PC-9 (cell line): ENCODE measurements around the gene RXRG. TPM values are rescaled to one million over a fixed set of nuclear protein-coding genes. Genes with fewer than 3 reads are reported as not detected.

Experiments used
- BruUV-seq: library from RNA; stranded (reverse); fragments of 400-500 nt; replicated peaks from 2 replicates; lab custom pipeline; 2021; lab: Mats Ljungman, UMichigan
- CTCF ChIA-PET: fragments of 300-600 bp; sonication (Branson Sonifier 250); formaldehyde crosslinking; loops from one replicate; lab custom pipeline; 2022; ENCODE audit warnings: antibody characterized with exemption; lab: Charles Lee
- POLR2A ChIA-PET: fragments of 300-600 bp; sonication (Branson Sonifier 250); formaldehyde crosslinking; loops from one replicate; lab custom pipeline; 2022; ENCODE audit warnings: antibody characterized with exemption; ENCODE audit not compliant: unreplicated experiment; lab: Charles Lee
- DNase-seq, 2 experiments: peaks; one replicate each; pipeline versions ENCODE4 v3.0.0 to v3.0.0-alpha.2; 2015 to 2022; ENCODE audit warnings: mixed read lengths in 1 of 2
- H2AFZ ChIP-seq: fragments of 200-600 bp; sonication (generic); 2 replicates; pipeline ENCODE4 v1.8.1; 2017; ENCODE audit warnings: antibody characterized with exemption
- H3F3A ChIP-seq: fragments of 200-600 bp; sonication (generic); 2 replicates; pipeline ENCODE4 v1.8.1; 2017; ENCODE audit warnings: antibody characterized with exemption, mild to moderate bottlenecking, low read depth; ENCODE audit not compliant: insufficient read depth
- H3K27ac ChIP-seq: fragments of 200-600 bp; sonication (generic); 2 replicates; pipeline ENCODE4 v1.6.1; 2016; ENCODE audit warnings: mixed run types
- H3K27me3 ChIP-seq: fragments of 200-600 bp; sonication (generic); 2 replicates; pipeline ENCODE4 v1.6.1; 2016; ENCODE audit warnings: low read depth, mixed run types; ENCODE audit not compliant: insufficient read depth
- H3K36me3 ChIP-seq: fragments of 200-600 bp; sonication (generic); 2 replicates; pipeline ENCODE4 v1.6.1; 2016; ENCODE audit warnings: low read depth, mixed run types
- H3K4me1 ChIP-seq: fragments of 200-600 bp; sonication (generic); replicated peaks from 2 replicates; pipeline ENCODE4 v1.6.1; 2016; ENCODE audit warnings: mixed run types; ENCODE audit not compliant: insufficient read depth
- H3K4me2 ChIP-seq: fragments of 200-600 bp; sonication (generic); 2 replicates; pipeline ENCODE4 v1.6.1; 2017; ENCODE audit warnings: mixed run types
- H3K4me3 ChIP-seq: fragments of 200-600 bp; sonication (generic); 2 replicates; pipeline ENCODE4 v1.6.1; 2016; ENCODE audit warnings: mixed run types
- H3K79me2 ChIP-seq: fragments of 200-600 bp; sonication (generic); 2 replicates; pipeline ENCODE4 v1.6.1; 2017; ENCODE audit warnings: low read depth, mixed run types
- H3K9me2 ChIP-seq: fragments of 200-600 bp; sonication (generic); 2 replicates; pipeline ENCODE4 v1.8.1; 2017; ENCODE audit warnings: mild to moderate bottlenecking; ENCODE audit not compliant: insufficient read depth
- H3K9me3 ChIP-seq: fragments of 200-600 bp; sonication (generic); 2 replicates; pipeline ENCODE4 v1.8.1; 2016; ENCODE audit warnings: low read depth; ENCODE audit not compliant: insufficient read depth
- H4K20me1 ChIP-seq: fragments of 200-600 bp; sonication (generic); 2 replicates; pipeline ENCODE4 v1.8.1; 2017; ENCODE audit not compliant: insufficient read depth
- CTCF ChIP-seq: fragments of 200-600 bp; sonication (generic); conservative IDR thresholded peaks from 2 replicates; pipeline ENCODE4 v1.6.1; 2017; ENCODE audit warnings: mixed run types, antibody characterized with exemption, mild to moderate bottlenecking, moderate library complexity
- EZH2 ChIP-seq: fragments of 200-600 bp; sonication (generic); IDR thresholded peaks from 2 replicates; pipeline ENCODE4 v1.8.0; 2017; ENCODE audit warnings: antibody characterized with exemption, low read depth
- intact Hi-C: fragments of 100-400 bp; cut with micrococcal nuclease; formaldehyde crosslinking; loops from one replicate; pipeline ENCODE4 v1.10.0; 2022; ENCODE audit not compliant: unreplicated experiment
- total RNA-seq: library from RNA; stranded (reverse); gene quantifications from 2 replicates; pipeline ENCODE4 v1.2.3, GENCODE V29; 2021

The RXRG gene
- total RNA-seq, 1 experiment from 2014 or later: not detected

DNA sequence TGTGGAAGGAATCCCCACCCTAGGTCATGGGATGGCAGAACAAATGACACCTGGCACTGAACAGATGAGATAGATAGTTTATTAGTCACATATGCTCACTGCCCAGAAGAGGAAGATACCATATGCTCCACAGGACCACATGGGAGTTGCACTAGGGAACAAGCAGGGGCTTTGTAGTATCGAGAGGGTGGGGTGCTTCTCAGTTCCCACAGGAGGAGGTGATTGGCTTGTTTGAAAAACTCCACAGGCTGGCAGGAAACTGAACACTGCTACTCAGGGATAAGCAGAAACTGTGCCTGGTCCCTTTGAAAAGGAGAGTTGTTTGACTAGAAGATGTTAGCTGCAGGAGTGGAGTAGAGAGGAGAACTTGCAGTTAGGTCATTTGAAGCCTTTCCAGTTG, 31.9 kb upstream of the RXRG start:
- TF ChIP-seq CTCF (no peak), EZH2 (no peak)
- no peaks in the 10 kb centered on the region for H3F3A ChIP-seq

GRCh38 chr1:165474196-165474595, 29.3 kb upstream of the RXRG start:
- H3K36me3 ChIP-seq: no peaks in the 10 kb centered on the region
- H2AFZ ChIP-seq: no peak overlapping the region
- H3F3A ChIP-seq: no peaks in the 10 kb centered on the region
- no peaks in the 10 kb centered on the region for H4K20me1 ChIP-seq
- H3K4me1 ChIP-seq: no peaks in the 10 kb centered on the region
- H3K27me3 ChIP-seq: peaks cover 38% of the 10 kb centered on the region
- POLR2A ChIA-PET: no interaction called here
- TF ChIP-seq EZH2: no peak
- no peak for TF ChIP-seq CTCF
- no TSS peak for BruUV-seq
- no peaks in the 10 kb centered on the region for H3K79me2 ChIP-seq
- DNase-seq: no peak
- H3K4me3 ChIP-seq: no peak overlapping the region
- intact Hi-C loops: no loop called here
- H3K4me2 ChIP-seq: no peak overlapping the region
- H3K27ac ChIP-seq: no peak overlapping the region
- no peaks in the 10 kb centered on the region for H3K9me3 ChIP-seq
- CTCF ChIA-PET: no interaction called here
- no peaks in the 10 kb centered on the region for H3K9me2 ChIP-seq

More for the DNA sequence above, 31.9 kb upstream of the RXRG start:
- H2AFZ ChIP-seq: no peak overlapping the region
- H3K4me2 ChIP-seq: no peak overlapping the region
- no peaks in the 10 kb centered on the region for H4K20me1 ChIP-seq
- no TSS peak for BruUV-seq
- CTCF ChIA-PET: no interaction called here
- intact Hi-C loops: no loop called here
- POLR2A ChIA-PET: interaction anchor here (0.6 kb wide), 1 partner anchor 121 kb away, joined by 3 read pairs; no protein-coding TSS in a partner anchor
- no peaks in the 10 kb centered on the region for H3K79me2 ChIP-seq
- peaks cover 20% of the 10 kb centered on the region for H3K27me3 ChIP-seq
- no peak for DNase-seq
- no peak overlapping the region for H3K27ac ChIP-seq
- no peaks in the 10 kb centered on the region for H3K36me3 ChIP-seq
- no peaks in the 10 kb centered on the region for H3K9me3 ChIP-seq
- no peaks in the 10 kb centered on the region for H3K9me2 ChIP-seq
- H3K4me1 ChIP-seq: no peaks in the 10 kb centered on the region
- no peak overlapping the region for H3K4me3 ChIP-seq

- Histone ChIP-seq H3K79me2 (no peaks in the 10 kb centered on the region), H3K27me3 (peaks cover 49% of the 10 kb centered on the region), H3K4me1 (no peaks in the 10 kb centered on the region), H3K4me3 (no peak overlapping the region), H3K4me2 (no peak overlapping the region), H3K9me3 (no peaks in the 10 kb centered on the region), H3K27ac (no peak overlapping the region), H3F3A (no peaks in the 10 kb centered on the region), H2AFZ (no peak overlapping the region), H3K36me3 (no peaks in the 10 kb centered on the region), H3K9me2 (no peaks in the 10 kb centered on the region), H4K20me1 (no peaks in the 10 kb centered on the region)
- ChIA-PET CTCF (no interaction called here), POLR2A (no interaction called here)
- BruUV-seq: no TSS peak
- no peak for DNase-seq
- TF ChIP-seq CTCF (no peak), EZH2 (no peak)
- intact Hi-C loops: no loop called here
These were observed 28.2 kb upstream of the RXRG start for GRCh38 chr1:165473081-165473480.
